ENCODE data around the gene PTPRM. TPM values are rescaled to one million over a fixed set of nuclear protein-coding genes. Genes with fewer than 3 reads are reported as not detected.
A peak's percentile ranks its signal among the peaks of the same experiment; 100 is the strongest.
"Not testable (repeated sequence)": the region's sequence is repeated elsewhere in the genome, so short reads cannot be mapped to it uniquely, and the experiment has no call there.

The PTPRM gene
- total RNA-seq, 1 donor from 2014 or later = 42.1 TPM

- H3K36me3 ChIP-seq (ENCODE audit: control insufficient read depth, insufficient read depth, low read length) = no peaks in the 10 kb centered on the region
- no peak for FAIRE-seq
- DNase-seq (ENCODE audit: low read depth) = peak; percentile 23
- no peak overlapping the region for H3K4me3 ChIP-seq (ENCODE audit: low read depth, low read length)
- H3K27me3 ChIP-seq (ENCODE audit: control insufficient read depth, insufficient read depth, low read length) = no peaks in the 10 kb centered on the region
- TF ChIP-seq, protein P1, sequence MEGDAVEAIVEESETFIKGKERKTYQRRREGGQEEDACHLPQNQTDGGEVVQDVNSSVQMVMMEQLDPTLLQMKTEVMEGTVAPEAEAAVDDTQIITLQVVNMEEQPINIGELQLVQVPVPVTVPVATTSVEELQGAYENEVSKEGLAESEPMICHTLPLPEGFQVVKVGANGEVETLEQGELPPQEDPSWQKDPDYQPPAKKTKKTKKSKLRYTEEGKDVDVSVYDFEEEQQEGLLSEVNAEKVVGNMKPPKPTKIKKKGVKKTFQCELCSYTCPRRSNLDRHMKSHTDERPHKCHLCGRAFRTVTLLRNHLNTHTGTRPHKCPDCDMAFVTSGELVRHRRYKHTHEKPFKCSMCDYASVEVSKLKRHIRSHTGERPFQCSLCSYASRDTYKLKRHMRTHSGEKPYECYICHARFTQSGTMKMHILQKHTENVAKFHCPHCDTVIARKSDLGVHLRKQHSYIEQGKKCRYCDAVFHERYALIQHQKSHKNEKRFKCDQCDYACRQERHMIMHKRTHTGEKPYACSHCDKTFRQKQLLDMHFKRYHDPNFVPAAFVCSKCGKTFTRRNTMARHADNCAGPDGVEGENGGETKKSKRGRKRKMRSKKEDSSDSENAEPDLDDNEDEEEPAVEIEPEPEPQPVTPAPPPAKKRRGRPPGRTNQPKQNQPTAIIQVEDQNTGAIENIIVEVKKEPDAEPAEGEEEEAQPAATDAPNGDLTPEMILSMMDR (IDR thresholded peaks at IDR 0.05; ENCODE audit: insufficient read depth, low read length, severe bottlenecking) = peak; percentile 38
Observed at GRCh38 chr18:7735196-7735595, 168.1 kb downstream of the PTPRM start.

GRCh38 chr18:7735626-7736175, 168.6 kb downstream of the PTPRM start:
- no peak for DNase-seq (ENCODE audit: low read depth)
- FAIRE-seq = no peak
- no peaks in the 10 kb centered on the region for H3K27me3 ChIP-seq (ENCODE audit: control insufficient read depth, insufficient read depth, low read length)
- H3K4me3 ChIP-seq (ENCODE audit: low read depth, low read length) = no peak overlapping the region
- TF ChIP-seq, protein P1 (IDR thresholded peaks at IDR 0.05; ENCODE audit: insufficient read depth, low read length, severe bottlenecking) = no peak
- H3K36me3 ChIP-seq (ENCODE audit: control insufficient read depth, insufficient read depth, low read length) = no peaks in the 10 kb centered on the region

DNA sequence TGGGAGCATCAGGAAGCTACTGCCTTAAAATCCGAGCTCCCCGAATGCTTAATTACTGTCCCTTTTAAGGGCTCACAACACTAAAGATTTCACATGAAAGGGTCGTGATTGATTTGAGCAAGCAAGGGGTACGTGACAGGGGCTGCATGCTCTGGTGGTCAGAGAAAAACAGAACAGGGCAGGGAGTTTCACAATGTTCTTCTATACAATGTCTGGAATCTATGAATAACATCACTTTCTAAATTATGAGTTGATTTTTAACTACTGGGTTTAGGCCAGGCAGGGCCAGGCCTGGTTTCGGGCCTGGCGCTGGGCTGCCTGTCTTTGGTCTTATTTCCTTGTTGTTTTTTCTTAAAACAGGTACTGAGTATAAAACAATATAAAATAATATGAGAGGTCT, 169.4 kb downstream of the PTPRM start:
- not testable (repeated sequence) for FAIRE-seq

DNA sequence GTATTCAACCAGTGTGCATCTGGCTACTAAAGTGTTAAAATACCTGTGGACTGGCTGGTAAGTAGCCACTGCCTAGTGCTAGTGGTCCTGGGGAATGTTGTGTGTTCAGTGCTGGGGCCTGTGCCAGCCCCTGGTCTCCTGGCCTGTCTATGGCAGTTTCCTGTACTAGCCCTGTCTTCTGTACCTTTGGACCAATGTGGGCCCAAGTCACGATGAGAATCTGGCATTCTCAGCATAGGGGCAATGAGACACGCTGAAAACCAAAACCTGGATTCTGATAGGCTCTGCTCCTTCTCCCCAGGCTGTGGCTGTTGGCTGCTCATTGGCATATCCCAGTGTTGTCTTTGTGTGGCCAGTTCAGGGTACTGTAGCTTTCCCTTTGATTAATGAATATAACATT, 170.4 kb downstream of the PTPRM start:
- no peak overlapping the region for H3K4me3 ChIP-seq (ENCODE audit: low read depth, low read length)
- H3K27me3 ChIP-seq (ENCODE audit: control insufficient read depth, insufficient read depth, low read length) = no peaks in the 10 kb centered on the region
- no peak for FAIRE-seq
- TF ChIP-seq, protein P1 (IDR thresholded peaks at IDR 0.05; ENCODE audit: insufficient read depth, low read length, severe bottlenecking) = no peak
- H3K36me3 ChIP-seq (ENCODE audit: control insufficient read depth, insufficient read depth, low read length) = no peaks in the 10 kb centered on the region
- DNase-seq (ENCODE audit: low read depth) = no peak

More for the DNA sequence above, 169.4 kb downstream of the PTPRM start:
- not testable (repeated sequence) for H3K4me3 ChIP-seq (ENCODE audit: low read depth, low read length); H3K36me3 ChIP-seq (ENCODE audit: control insufficient read depth, insufficient read depth, low read length); H3K27me3 ChIP-seq (ENCODE audit: control insufficient read depth, insufficient read depth, low read length); DNase-seq (ENCODE audit: low read depth)

- H3K4me3 ChIP-seq (ENCODE audit: low read depth, low read length) = no peak overlapping the region
- TF ChIP-seq, protein P1 (IDR thresholded peaks at IDR 0.05; ENCODE audit: insufficient read depth, low read length, severe bottlenecking) = no peak
- H3K36me3 ChIP-seq (ENCODE audit: control insufficient read depth, insufficient read depth, low read length) = no peaks in the 10 kb centered on the region
- FAIRE-seq (no peak), DNase-seq (ENCODE audit: low read depth) (no peak)
- H3K27me3 ChIP-seq (ENCODE audit: control insufficient read depth, insufficient read depth, low read length) = no peaks in the 10 kb centered on the region
Observed at GRCh38 chr18:7740821-7741220, 173.7 kb downstream of the PTPRM start.

- no peak for FAIRE-seq
- TF ChIP-seq, protein P1 (IDR thresholded peaks at IDR 0.05; ENCODE audit: insufficient read depth, low read length, severe bottlenecking) = no peak
- no peaks in the 10 kb centered on the region for H3K27me3 ChIP-seq (ENCODE audit: control insufficient read depth, insufficient read depth, low read length)
- H3K36me3 ChIP-seq (ENCODE audit: control insufficient read depth, insufficient read depth, low read length) = no peaks in the 10 kb centered on the region
- H3K4me3 ChIP-seq (ENCODE audit: low read depth, low read length) = no peak overlapping the region
- no peak for DNase-seq (ENCODE audit: low read depth)
Observed at GRCh38 chr18:7741640-7742039, 174.5 kb downstream of the PTPRM start.

Measured in bronchial epithelial cell (primary cell).